Ovary (tissue), 9 donors: Measurements from ENCODE around the gene KDELR1. TPM values are rescaled to one million over a fixed set of nuclear protein-coding genes. Genes with fewer than 3 reads are reported as not detected.

Experiments used
- DNase-seq, 5 donors: peaks; one replicate each; pipeline ENCODE4 v3.0.0-alpha.2; 2019 to 2020
- H3K27ac ChIP-seq, 2 donors: fragments of 200-600 bp; one replicate each; pipeline versions ENCODE4 v1.5.1 to v1.8.0; 2019 to 2022
- H3K27me3 ChIP-seq: fragments of 200-600 bp; one replicate; pipeline ENCODE4 v1.8.0; 2022
- H3K36me3 ChIP-seq: fragments of 200-600 bp; sonication (generic); one replicate; pipeline ENCODE4 v1.5.1; 2019
- H3K4me1 ChIP-seq: one replicate; pipeline ENCODE4 v1.8.1; 2013; ENCODE audit warnings: mild to moderate bottlenecking, moderate library complexity; ENCODE audit not compliant: insufficient read depth
- H3K4me3 ChIP-seq: fragments of 200-600 bp; sonication (generic); one replicate; pipeline ENCODE4 v1.5.1; 2017
- H3K9me3 ChIP-seq, 2 donors: fragments of 200-600 bp in 1 of 2; sonication (generic) in 1 of 2; one replicate each; pipeline versions ENCODE4 v1.5.1 to v1.8.1; 2013 to 2019; ENCODE audit warnings: mild to moderate bottlenecking in 1 of 2, moderate library complexity in 1 of 2
- CTCF ChIP-seq, 3 donors: fragments of 450-650 bp in 2 of 3; fragments of 200-600 bp in 1 of 3; IDR thresholded peaks; one replicate each; pipeline versions ENCODE4 v1.5.1 to v1.8.0; 2016 to 2022; ENCODE audit warnings: antibody characterized with exemption in 3 of 3, mild to moderate bottlenecking in 1 of 3
- EP300 ChIP-seq: sonication (generic); formaldehyde crosslinking; IDR thresholded peaks from one replicate; pipeline ENCODE4 v1.6.1; 2017; ENCODE audit warnings: antibody characterized with exemption
- POLR2A ChIP-seq: fragments of 450-650 bp; IDR thresholded peaks from one replicate; pipeline ENCODE4 v1.6.1; 2017; ENCODE audit warnings: antibody characterized with exemption, mild to moderate bottlenecking, moderate library complexity
- WGBS, 3 donors: extraction: QIAGEN DNeasy Blood & Tissue Kit in 1 of 3; methylation state at CpG; one replicate each; pipeline versions ENCODE4 v1.1.5 to v1.1.7; 2013 to 2017; 5-methylcytosine and 5-hydroxymethylcytosine counted together
- intact Hi-C, 4 donors: fragments of 100-400 bp; cut with DNase I; formaldehyde crosslinking; loops; one replicate each; pipeline versions ENCODE4 v1.11.0 to v1.15.1; 2022 to 2023
- polyA plus RNA-seq, 2 donors: library from polyadenylated mRNA; stranded (reverse); fragments of 200-250 nt in 1 of 2; fragments of 350-450 nt in 1 of 2; fragmentation: Illumina TruSeq in 1 of 2; extraction: RNeasy Lipid Tissue Mini Kit (QIAGEN cat#74804) in 1 of 2; gene quantifications; one replicate each; pipeline ENCODE4 v1.2.3, GENCODE V29; 2013 to 2014
- total RNA-seq, 7 donors: library from RNA; depleted of rRNA in 2 of 7; stranded (reverse); fragments of >200 nt in 2 of 7; fragmentation: NEBNext Ultra II Directional in 3 of 7; extraction: Animal tissue kit (Norgen Biotek cat#: 25700) in 3 of 7; gene quantifications; one replicate each; pipeline versions ENCODE4 v1.1.0 to v1.2.4, GENCODE V29; 2016 to 2023
- donor health status: DM: no; HTN: no; CAD: no; lungs with moderate emphysema.
- donor health status: DM: no; HTN: no; CAD: no.
- donor health status: Bipolar disorder and iron deficiency.
- donor health status: DM: yes; HTN: yes; CAD: no.
- donor health status: DM: no; HTN: no; CAD: no.
- donor health status: DM: yes; HTN: yes; CAD: no.

KDELR1 gene
- total and polyA plus RNA-seq, 9 donors, result 94.0 to 333 (median 179) TPM

DNA sequence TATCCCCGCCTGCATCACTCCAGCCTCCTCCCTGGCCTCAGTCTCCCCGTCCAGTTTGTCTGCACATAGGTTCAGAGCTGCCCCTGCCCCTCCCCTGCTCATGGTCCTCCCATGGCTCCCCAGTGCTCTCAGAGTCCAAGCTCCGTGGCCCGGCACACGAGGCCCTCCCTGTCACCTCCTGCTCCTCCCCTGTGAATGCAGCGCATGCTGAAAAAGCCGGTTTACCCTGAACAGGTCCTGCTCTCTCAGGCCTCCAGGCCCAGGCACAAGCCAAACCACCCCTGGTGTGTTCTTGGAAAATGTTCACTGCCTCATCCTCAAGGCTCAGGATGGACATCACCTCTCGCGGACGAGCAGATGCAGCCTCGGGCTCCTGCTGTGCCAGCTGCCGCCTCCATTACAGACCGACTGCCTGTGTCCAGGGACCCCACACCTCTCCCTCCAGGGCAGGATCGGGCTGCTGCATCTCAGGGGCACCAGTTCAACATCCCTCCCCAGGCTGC, 53.0 kb downstream of the KDELR1 start:
- TF ChIP-seq CTCF (IDR thresholded peaks at IDR 0.05), result no peak
- no peak for TF ChIP-seq POLR2A
- TF ChIP-seq EP300, result no peak
- DNase-seq, result no peak
- no peaks in the 10 kb centered on the region for H3K9me3 ChIP-seq
- no peaks in the 10 kb centered on the region for H3K27me3 ChIP-seq
- intact Hi-C loops, result no loop called here
- peaks cover 2% of the 10 kb centered on the region for H3K4me1 ChIP-seq
- WGBS, 3 donors, result 92 to 96% (median 94%) methylated on average over 13 to 14 of the region's 14 CpGs
- no peaks in the 10 kb centered on the region for H3K36me3 ChIP-seq
- no peak overlapping the region for H3K4me3 ChIP-seq
- no peak overlapping the region for H3K27ac ChIP-seq

DNA sequence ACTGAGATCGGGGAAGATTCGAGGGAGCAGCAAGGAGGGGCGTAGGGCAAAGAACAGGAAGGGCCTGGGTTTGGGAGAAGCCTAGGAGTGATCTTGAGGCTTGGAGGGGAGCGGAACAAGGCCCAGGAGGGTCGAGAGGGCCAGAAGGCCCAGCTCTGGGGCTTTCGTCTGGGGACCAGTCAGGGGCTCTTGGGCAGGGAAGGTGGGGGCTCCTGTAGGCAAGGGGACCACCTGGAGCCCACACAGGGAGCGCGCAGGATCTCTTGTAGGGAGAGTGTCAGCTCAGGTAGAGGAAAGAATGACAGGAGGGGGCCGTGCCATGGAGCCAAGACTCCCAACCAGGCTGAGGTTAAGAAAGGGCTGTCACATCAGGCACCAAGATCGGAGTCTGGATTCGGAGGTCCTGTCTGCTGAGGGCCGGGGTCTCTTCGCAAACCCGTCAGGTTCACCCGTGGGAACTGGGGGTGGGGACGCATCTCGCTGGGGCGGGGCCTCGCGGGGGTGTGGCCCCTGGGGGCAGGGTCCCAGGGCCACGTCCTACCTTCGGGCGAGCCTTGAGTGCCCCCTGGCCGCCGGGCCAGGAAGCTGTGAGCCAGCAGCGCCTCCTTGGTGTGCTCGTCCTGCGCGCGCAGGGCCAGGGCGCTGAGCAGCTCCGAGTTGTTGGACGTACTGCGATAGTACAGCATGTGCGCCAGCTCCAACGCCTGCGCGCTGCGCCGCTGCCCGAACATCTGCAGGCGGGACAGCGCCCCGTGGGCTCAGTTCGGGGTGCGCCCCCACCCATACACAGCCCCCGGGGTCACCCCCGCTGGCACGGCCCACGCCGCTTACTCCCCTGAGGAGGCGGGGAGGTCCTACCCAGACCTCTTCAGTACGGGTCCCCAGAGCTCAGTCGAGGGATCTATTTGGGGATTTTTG, 57.6 kb downstream of the KDELR1 start:
- H3K9me3 ChIP-seq, result no peaks in the 10 kb centered on the region
- H3K4me3 ChIP-seq, result peak overlapping the region; percentile 33
- intact Hi-C loops, result no loop called here
- peak; percentile 76 to 80 (median 80) for TF ChIP-seq CTCF (IDR thresholded peaks at IDR 0.05)
- no peak for TF ChIP-seq EP300
- TF ChIP-seq POLR2A, result peak; percentile 36
- H3K4me1 ChIP-seq, result peaks cover 8% of the 10 kb centered on the region
- peak; percentile 86 to 95 (median 87) for DNase-seq
- H3K36me3 ChIP-seq, result no peaks in the 10 kb centered on the region
- WGBS, 3 donors, result 8 to 11% (median 9%) methylated on average over 31 to 54 of the region's 54 CpGs
- no peaks in the 10 kb centered on the region for H3K27me3 ChIP-seq
- H3K27ac ChIP-seq, result peak overlapping the region; percentile 79 to 81

DNA sequence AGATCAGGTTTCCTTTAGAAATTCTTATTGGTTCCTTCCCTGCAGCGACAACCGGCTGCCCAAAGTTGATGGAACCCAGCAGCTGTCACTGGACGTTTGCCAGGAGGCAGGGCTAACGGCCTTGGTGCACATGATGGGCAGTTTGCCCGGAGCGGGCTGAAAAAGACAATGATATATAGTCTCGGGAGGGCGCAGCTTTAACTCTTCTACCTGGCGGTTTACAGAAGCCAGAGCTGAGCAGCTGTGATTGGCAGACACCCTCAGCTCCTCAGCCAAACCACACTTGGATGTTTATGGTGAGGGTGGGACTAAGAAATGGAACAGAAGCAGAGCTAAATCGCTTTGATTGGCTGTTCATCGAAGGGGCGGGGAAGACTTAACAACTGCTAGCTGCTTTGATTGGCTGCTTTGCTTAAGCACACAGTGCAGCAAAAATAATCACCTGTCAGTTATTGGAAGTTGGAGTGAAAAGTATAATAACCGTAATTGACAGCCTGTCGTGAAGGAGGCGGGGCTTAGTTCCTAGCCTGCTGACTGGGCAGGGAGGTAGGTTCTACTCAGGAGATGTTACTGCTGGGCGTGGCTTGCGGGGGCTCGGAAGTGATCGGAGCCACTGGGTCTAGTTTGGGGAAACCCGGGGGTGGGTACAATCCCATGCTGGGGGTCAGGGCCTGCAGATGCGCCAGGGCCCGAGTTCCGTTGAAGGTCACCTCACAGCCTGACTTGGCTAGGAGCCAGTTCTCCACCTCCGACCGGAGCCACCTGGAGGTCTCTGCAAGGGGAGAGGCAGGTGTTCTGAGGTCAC, 58.5 kb downstream of the KDELR1 start:
- DNase-seq, result peak; percentile 93 to 98 (median 95)
- WGBS, 3 donors, result 2% methylated on average over 25 of the region's 25 CpGs
- Histone ChIP-seq H3K27me3 (no peaks in the 10 kb centered on the region), H3K4me3 (peak overlapping the region; percentile 33), H3K4me1 (peaks cover 8% of the 10 kb centered on the region), H3K9me3 (no peaks in the 10 kb centered on the region), H3K36me3 (no peaks in the 10 kb centered on the region), H3K27ac (peak overlapping the region; percentile 79 to 81)
- intact Hi-C loops, result no loop called here
- TF ChIP-seq CTCF (IDR thresholded peaks at IDR 0.05) (no peak), EP300 (no peak), POLR2A (no peak)

Other genes with a start within 250 kb of the KDELR1 start
- 10 to 100 TPM; 12.3 to 36.2 (median 20.0) TPM for gene LIG1, start 221.2 kb downstream of the KDELR1 start, total RNA-seq
- 10 to 100 TPM; 12.9 to 22.7 TPM for gene LIG1, start 221.2 kb downstream of the KDELR1 start, polyA plus RNA-seq
- 10 to 100 TPM in 1 of 7 donors, 1 to 10 TPM in 6; 3.2 to 11.9 (median 7.8) TPM for gene ZSWIM9, start 220.9 kb downstream of the KDELR1 start, total RNA-seq
- gene ZSWIM9, start 220.9 kb downstream of the KDELR1 start, polyA plus RNA-seq, result 1 to 10 TPM; 6.1 to 7.5 TPM
- gene CARD8, start 135.6 kb downstream of the KDELR1 start, total RNA-seq, result 10 to 100 TPM; 10.0 to 36.0 (median 24.9) TPM
- gene CARD8, start 135.6 kb downstream of the KDELR1 start, polyA plus RNA-seq, result 10 to 100 TPM; 20.8 to 48.0 TPM
- under 1 TPM in 5 of 7 donors, not detected in 2; 0.20 to 0.71 (median 0.67) TPM for gene ZNF114, start 121.5 kb downstream of the KDELR1 start, total RNA-seq
- gene ZNF114, start 121.5 kb downstream of the KDELR1 start, polyA plus RNA-seq, result 1 to 10 TPM in 1 of 2 donors, under 1 TPM in 1; 0.19 to 1.1 TPM
- 100 to 1,000 TPM in 5 of 7 donors, 10 to 100 TPM in 2; 23.2 to 148 (median 120) TPM for gene EMP3, start 66.0 kb downstream of the KDELR1 start, total RNA-seq
- gene EMP3, start 66.0 kb downstream of the KDELR1 start, polyA plus RNA-seq, result 100 to 1,000 TPM in 1 of 2 donors, 10 to 100 TPM in 1; 92.5 to 163 TPM
- gene TMEM143, start 27.6 kb downstream of the KDELR1 start, total RNA-seq, result 1 to 10 TPM; 3.3 to 9.7 (median 7.7) TPM
- 1 to 10 TPM; 4.1 to 6.0 TPM for gene TMEM143, start 27.6 kb downstream of the KDELR1 start, polyA plus RNA-seq
- gene SYNGR4, start 27.2 kb downstream of the KDELR1 start, total RNA-seq, result not detected
- gene SYNGR4, start 27.2 kb downstream of the KDELR1 start, polyA plus RNA-seq, result not detected
- under 1 TPM in 6 of 7 donors, not detected in 1; 0.10 to 0.32 (median 0.18) TPM for gene GRIN2D, start 2.1 kb upstream of the KDELR1 start, total RNA-seq
- gene GRIN2D, start 2.1 kb upstream of the KDELR1 start, polyA plus RNA-seq, result under 1 TPM; 0.12 TPM
- gene GRWD1, start 54.4 kb upstream of the KDELR1 start, total RNA-seq, result 10 to 100 TPM; 16.5 to 41.9 (median 32.5) TPM
- 10 to 100 TPM in 1 of 2 donors, 1 to 10 TPM in 1; 9.5 to 14.8 TPM for gene GRWD1, start 54.4 kb upstream of the KDELR1 start, polyA plus RNA-seq
- 1 to 10 TPM in 5 of 7 donors, under 1 TPM in 2; 0.48 to 2.2 (median 1.4) TPM for gene KCNJ14, start 64.0 kb upstream of the KDELR1 start, total RNA-seq
- gene KCNJ14, start 64.0 kb upstream of the KDELR1 start, polyA plus RNA-seq, result under 1 TPM; 0.56 to 0.63 TPM
- gene CYTH2, start 77.8 kb upstream of the KDELR1 start, total RNA-seq, result 10 to 100 TPM; 38.5 to 66.5 (median 49.4) TPM
- gene CYTH2, start 77.8 kb upstream of the KDELR1 start, polyA plus RNA-seq, result 10 to 100 TPM; 27.6 to 58.2 TPM
- 1 to 10 TPM in 1 of 7 donors, under 1 TPM in 6; 0.38 to 2.5 (median 0.50) TPM for gene LMTK3, start 120.3 kb upstream of the KDELR1 start, total RNA-seq
- gene LMTK3, start 120.3 kb upstream of the KDELR1 start, polyA plus RNA-seq, result under 1 TPM in 1 of 2 donors, not detected in 1; 0.27 TPM
- gene SULT2B1, start 160.6 kb upstream of the KDELR1 start, total RNA-seq, result under 1 TPM in 1 of 7 donors, not detected in 6; 0.20 TPM
- gene SULT2B1, start 160.6 kb upstream of the KDELR1 start, polyA plus RNA-seq, result under 1 TPM in 1 of 2 donors, not detected in 1; 0.10 TPM
- not detected for gene SPACA4, start 215.2 kb upstream of the KDELR1 start, total RNA-seq
- gene SPACA4, start 215.2 kb upstream of the KDELR1 start, polyA plus RNA-seq, result not detected
- 1 to 10 TPM in 5 of 7 donors, not detected in 2; 1.1 to 6.9 (median 1.5) TPM for gene FAM83E, start 223.5 kb upstream of the KDELR1 start, total RNA-seq
- gene FAM83E, start 223.5 kb upstream of the KDELR1 start, polyA plus RNA-seq, result under 1 TPM in 1 of 2 donors, not detected in 1; 0.16 TPM
- 1,000 to 10,000 TPM; 2,699 to 8,435 (median 3,584) TPM for gene RPL18, start 227.6 kb upstream of the KDELR1 start, total RNA-seq
- gene RPL18, start 227.6 kb upstream of the KDELR1 start, polyA plus RNA-seq, result 1,000 to 10,000 TPM; 1,780 to 6,110 TPM
- 10 to 100 TPM; 12.3 to 37.2 (median 27.0) TPM for gene SPHK2, start 228.0 kb upstream of the KDELR1 start, total RNA-seq
- gene SPHK2, start 228.0 kb upstream of the KDELR1 start, polyA plus RNA-seq, result 10 to 100 TPM in 1 of 2 donors, 1 to 10 TPM in 1; 2.9 to 24.5 TPM
- gene DBP, start 245.8 kb upstream of the KDELR1 start, total RNA-seq, result 10 to 100 TPM; 19.7 to 69.8 (median 34.6) TPM
- 10 to 100 TPM; 19.8 to 29.0 TPM for gene DBP, start 245.8 kb upstream of the KDELR1 start, polyA plus RNA-seq